H9 (cell line): ENCODE measurements around the gene PLEKHG5. TPM values are rescaled to one million over a fixed set of nuclear protein-coding genes. Genes with fewer than 3 reads are reported as not detected.

Experiments used
- DNase-seq: peaks from one replicate; pipeline ENCODE4 v3.0.0-alpha.2; 2017
- H2AFZ ChIP-seq: one replicate; pipeline ENCODE4 v1.6.1; 2013; ENCODE audit warnings: mild to moderate bottlenecking, low read length, control low read depth, moderate library complexity
- H2AK5ac ChIP-seq: 2 replicates; pipeline ENCODE4 v1.6.1; 2013; ENCODE audit warnings: low read length, control low read depth, mixed read lengths; ENCODE audit not compliant: insufficient read length
- H2BK120ac ChIP-seq: one replicate; pipeline ENCODE4 v1.6.1; 2013; ENCODE audit warnings: low read depth, mild to moderate bottlenecking, low read length, control low read depth, inconsistent platforms; ENCODE audit not compliant: poor library complexity, severe bottlenecking
- H2BK12ac ChIP-seq: 2 replicates; pipeline ENCODE4 v1.6.1; 2013; ENCODE audit warnings: low read length, control low read depth, mixed read lengths, low read depth; ENCODE audit not compliant: insufficient read length
- H2BK15ac ChIP-seq: 2 replicates; pipeline ENCODE4 v1.6.1; 2013; ENCODE audit warnings: low read depth, low read length, control low read depth
- H2BK20ac ChIP-seq: one replicate; pipeline ENCODE4 v1.6.1; 2013; ENCODE audit warnings: low read depth, mild to moderate bottlenecking, low read length, control low read depth, inconsistent platforms; ENCODE audit not compliant: poor library complexity, severe bottlenecking
- H2BK5ac ChIP-seq: 2 replicates; pipeline ENCODE4 v1.6.1; 2013; ENCODE audit warnings: low read length, control low read depth, mixed read lengths; ENCODE audit not compliant: insufficient read length
- H3K14ac ChIP-seq: 2 replicates; pipeline ENCODE4 v1.6.1; 2013; ENCODE audit warnings: low read length, control low read depth; ENCODE audit not compliant: insufficient read depth
- H3K18ac ChIP-seq: 2 replicates; pipeline ENCODE4 v1.6.1; 2013; ENCODE audit warnings: low read depth, mild to moderate bottlenecking, mixed read lengths, low read length, control low read depth; ENCODE audit not compliant: insufficient read length
- H3K23ac ChIP-seq: 2 replicates; pipeline ENCODE4 v1.6.1; 2013; ENCODE audit warnings: low read length, control low read depth, mixed read lengths, low read depth; ENCODE audit not compliant: insufficient read length
- H3K23me2 ChIP-seq: 2 replicates; pipeline ENCODE4 v1.6.1; 2013; ENCODE audit warnings: low read depth, mild to moderate bottlenecking, mixed read lengths, low read length, control low read depth; ENCODE audit not compliant: insufficient read length, poor library complexity, severe bottlenecking
- H3K27ac ChIP-seq: 2 replicates; pipeline ENCODE4 v1.5.1; 2013; ENCODE audit warnings: low read length, control low read depth, mixed read lengths, low read depth; ENCODE audit not compliant: insufficient read length
- H3K27me3 ChIP-seq: 2 replicates; pipeline ENCODE4 v1.6.1; 2013; ENCODE audit warnings: low read length, control low read depth, inconsistent platforms; ENCODE audit not compliant: insufficient read depth
- H3K4ac ChIP-seq: 2 replicates; pipeline ENCODE4 v1.6.1; 2013; ENCODE audit warnings: low read depth, mild to moderate bottlenecking, control low read depth, inconsistent platforms, low read length, moderate library complexity
- H3K4me1 ChIP-seq: 2 replicates; pipeline ENCODE4 v1.6.1; 2013; ENCODE audit warnings: low read length, control low read depth, inconsistent platforms; ENCODE audit not compliant: insufficient read depth
- H3K4me2 ChIP-seq: 2 replicates; pipeline ENCODE4 v1.6.1; 2013; ENCODE audit warnings: low read length, control low read depth, mixed read lengths; ENCODE audit not compliant: insufficient read length, insufficient read depth
- H3K56ac ChIP-seq: 2 replicates; pipeline ENCODE4 v1.6.1; 2013; ENCODE audit warnings: low read depth, mild to moderate bottlenecking, mixed read lengths, low read length, control low read depth; ENCODE audit not compliant: insufficient read length
- H3K79me1 ChIP-seq: 2 replicates; pipeline ENCODE4 v1.6.1; 2013; ENCODE audit warnings: low read depth, mild to moderate bottlenecking, moderate library complexity, low read length, control low read depth, inconsistent platforms; ENCODE audit not compliant: insufficient read depth, poor library complexity, severe bottlenecking
- H3K79me2 ChIP-seq: 2 replicates; pipeline ENCODE4 v1.6.1; 2013; ENCODE audit warnings: low read length, control low read depth, inconsistent platforms; ENCODE audit not compliant: insufficient read depth
- H3K9ac ChIP-seq: 2 replicates; pipeline ENCODE4 v1.6.1; 2013; ENCODE audit warnings: low read length, control low read depth, mixed read lengths; ENCODE audit not compliant: insufficient read length; ENCODE audit errors: extremely low read depth
- H3K9me3 ChIP-seq: one replicate; pipeline ENCODE4 v1.6.1; 2013; ENCODE audit warnings: low read depth, low read length, inconsistent platforms; ENCODE audit not compliant: control insufficient read depth
- H3T11ph ChIP-seq: one replicate; pipeline ENCODE4 v1.6.1; 2013; ENCODE audit warnings: mild to moderate bottlenecking, low read length, control low read depth, inconsistent platforms
- H4K20me1 ChIP-seq: one replicate; pipeline ENCODE4 v1.6.1; 2013; ENCODE audit not compliant: control insufficient read depth, insufficient read length, insufficient read depth
- H4K5ac ChIP-seq: 2 replicates; pipeline ENCODE4 v1.6.1; 2013; ENCODE audit warnings: low read depth, mild to moderate bottlenecking, mixed read lengths, low read length, control low read depth; ENCODE audit not compliant: insufficient read length
- H4K8ac ChIP-seq: replicated peaks from 2 replicates; pipeline ENCODE4 v1.6.1; 2013; ENCODE audit warnings: low read length, control low read depth, mixed read lengths, low read depth; ENCODE audit not compliant: insufficient read length
- H4K91ac ChIP-seq: 2 replicates; pipeline ENCODE4 v1.6.1; 2013; ENCODE audit warnings: low read depth, mild to moderate bottlenecking, moderate library complexity, mixed read lengths, low read length, control low read depth; ENCODE audit not compliant: insufficient read length
- H3K27ac Mint-ChIP-seq, 3 experiments: 2 replicates in 2 of 3; 3 replicates in 1 of 3; pipeline ENCODE4 v1.8.0; 2020 to 2021; ENCODE audit warnings: mixed read lengths in 3 of 3, mild to moderate bottlenecking in 1 of 3, moderate library complexity in 1 of 3
- H3K27me3 Mint-ChIP-seq: 2 replicates; pipeline ENCODE4 v1.8.0; 2021; ENCODE audit warnings: low read depth, mild to moderate bottlenecking, moderate library complexity, mixed read lengths
- H3K36me3 Mint-ChIP-seq, 3 experiments: 2 replicates in 2 of 3; 3 replicates in 1 of 3; pipeline ENCODE4 v1.8.0; 2020 to 2021; ENCODE audit warnings: low read depth in 3 of 3, mixed read lengths in 3 of 3; ENCODE audit not compliant: insufficient read depth in 1 of 3
- H3K4me1 Mint-ChIP-seq, 2 experiments: 2 replicates each; pipeline ENCODE4 v1.8.0; 2020; ENCODE audit warnings: mixed read lengths in 2 of 2
- H3K4me3 Mint-ChIP-seq, 2 experiments: 2 replicates in 1 of 2; 3 replicates in 1 of 2; pipeline ENCODE4 v1.8.0; 2020 to 2021; ENCODE audit warnings: mild to moderate bottlenecking in 2 of 2, mixed read lengths in 2 of 2, moderate library complexity in 1 of 2
- H3K9me3 Mint-ChIP-seq, 2 experiments: 2 replicates in 1 of 2; 3 replicates in 1 of 2; pipeline ENCODE4 v1.8.0; 2020; ENCODE audit warnings: mild to moderate bottlenecking in 2 of 2, mixed read lengths in 2 of 2, moderate library complexity in 1 of 2
- CTCF ChIP-seq: fragments of 200-600 bp; sonication (generic); conservative IDR thresholded peaks from 3 replicates; pipeline ENCODE4 v1.8.0; 2021; ENCODE audit warnings: antibody characterized with exemption, mild to moderate bottlenecking
- WGBS: extraction: QIAGEN DNeasy Blood & Tissue Kit; methylation state at CpG from one replicate; pipeline ENCODE4 v1.1.7; 2013; ENCODE audit warnings: missing lambda C conversion rate, low lambda C conversion rate, mixed read lengths; ENCODE audit not compliant: insufficient read length; ENCODE audit errors: extremely low coverage; 5-methylcytosine and 5-hydroxymethylcytosine counted together
- total RNA-seq: library from RNA; stranded (reverse); gene quantifications from 2 replicates; pipeline ENCODE4 v1.2.1, GENCODE V29; 2021

Gene PLEKHG5
- total RNA-seq, 1 experiment from 2014 or later, result 22.3 TPM

GRCh38 chr1:6468729-6469461 is 22.6 kb downstream of the PLEKHG5 start:
- peaks cover 3 to 25% of the 10 kb centered on the region in 2 experiments; a peak in 3 of 4 replicates for H3K4me1 Mint-ChIP-seq
- Histone ChIP-seq H3T11ph (no peak overlapping the region), H4K5ac (no peak overlapping the region), H3K79me2 (no peaks in the 10 kb centered on the region), H2AFZ (no peak overlapping the region), H3K9me3 (no peaks in the 10 kb centered on the region), H3K23me2 (no peaks in the 10 kb centered on the region), H3K4ac (no peak overlapping the region), H3K27ac (no peak overlapping the region), H2BK120ac (no peak overlapping the region), H3K79me1 (no peaks in the 10 kb centered on the region), H3K56ac (no peak overlapping the region), H3K4me2 (no peak overlapping the region), H2BK20ac (no peak overlapping the region), H3K27me3 (no peaks in the 10 kb centered on the region), H2BK5ac (no peak overlapping the region), H4K20me1 (no peaks in the 10 kb centered on the region), H2AK5ac (no peak overlapping the region), H4K8ac (no peak overlapping the region), H4K91ac (no peak overlapping the region), H3K14ac (no peak overlapping the region), H2BK15ac (no peak overlapping the region), H3K18ac (no peak overlapping the region), H3K4me1 (no peaks in the 10 kb centered on the region; the same call in 1 of the 2 replicates), H3K9ac (no peak overlapping the region), H2BK12ac (no peak overlapping the region), H3K23ac (no peak overlapping the region)
- no peaks in the 10 kb centered on the region for H3K9me3 Mint-ChIP-seq
- H3K4me3 Mint-ChIP-seq, result no peak overlapping the region
- H3K36me3 Mint-ChIP-seq, result peaks cover 19 to 51% (median 49%) of the 10 kb centered on the region in 3 experiments; a peak in 6 of 7 replicates
- H3K27ac Mint-ChIP-seq, result no peak overlapping the region; a peak in 1 of 7 replicates
- WGBS, result no CpG with 5 or more reads among the region's 13 CpGs
- DNase-seq, result no peak
- no peak for TF ChIP-seq CTCF
- H3K27me3 Mint-ChIP-seq, result no peaks in the 10 kb centered on the region; the same call in 1 of the 2 replicates
